H1 (cell line): Measurements from ENCODE around the gene WNT7A. TPM values are rescaled to one million over a fixed set of nuclear protein-coding genes. Genes with fewer than 3 reads are reported as not detected.

Experiments used
- BRCA1 ChIP-seq: IDR thresholded peaks from 2 replicates; pipeline ENCODE4 v1.6.1; 2012; ENCODE audit warnings: low read depth, low read length, improper control_type of control experiment
- KDM4A ChIP-seq: IDR thresholded peaks from one replicate; pipeline ENCODE4 v1.7.1; 2012; ENCODE audit warnings: low read depth, mild to moderate bottlenecking, moderate library complexity, low read length, inconsistent platforms; ENCODE audit not compliant: severe bottlenecking
- NRF1 ChIP-seq: IDR thresholded peaks from 2 replicates; pipeline ENCODE4 v1.6.1; 2011; ENCODE audit warnings: mild to moderate bottlenecking, low read depth, low read length, improper control_type of control experiment
- RXRA ChIP-seq: IDR thresholded peaks from 2 replicates; pipeline ENCODE4 v1.6.1; 2011; ENCODE audit warnings: low read depth, mild to moderate bottlenecking, low read length, moderate library complexity; ENCODE audit not compliant: insufficient read depth
- polyA plus RNA-seq, 7 experiments: library from polyadenylated mRNA; depleted of rRNA in 3 of 7; stranded (reverse) in 5 of 7; unstranded in 2 of 7; fragments of >200 nt in 5 of 7; fragments of 200-250 nt in 2 of 7; gene quantifications; 1 replicate in 5 of 7; 2 replicates in 1 of 7; 4 replicates in 1 of 7; pipeline versions ENCODE4 v1.2.1 to v1.2.3, GENCODE V29; 2011 to 2013; ENCODE audit warnings: missing spikeins in 2 of 7, mixed read lengths in 2 of 7
- total RNA-seq: library from RNA; stranded (reverse); fragmentation: NEBNext Ultra II Directional; extraction: Animal tissue kit (Norgen Biotek cat#: 25700); gene quantifications from 2 replicates; pipeline ENCODE4 v1.2.1, GENCODE V29; 2021
- TF ChIP-seq, protein P1 (sequence below), 3 experiments: IDR thresholded peaks; 1 replicate in 2 of 3; 2 replicates in 1 of 3; pipeline versions ENCODE4 v1.5.1 to v1.6.1; 2011; ENCODE audit warnings: low read length in 3 of 3, mild to moderate bottlenecking in 3 of 3, inconsistent platforms in 2 of 3, low read depth in 1 of 3, moderate library complexity in 1 of 3; ENCODE audit not compliant: insufficient read depth in 1 of 3; ENCODE audit errors: control extremely low read depth in 1 of 3
- TF ChIP-seq, protein P2 (sequence below): fragments of 300-600 bp; sonication (generic); IDR thresholded peaks from 2 replicates; pipeline ENCODE4 v1.7.1; 2012; ENCODE audit warnings: low read length, moderate library complexity, mild to moderate bottlenecking, inconsistent platforms; ENCODE audit not compliant: insufficient replicate concordance

WNT7A gene
- total and polyA plus RNA-seq, 2 of the 8 experiments (the other 6 are each of a cell fraction or from before 2014, with no cell fraction given), result 0.02 TPM; not detected in 1

DNA sequence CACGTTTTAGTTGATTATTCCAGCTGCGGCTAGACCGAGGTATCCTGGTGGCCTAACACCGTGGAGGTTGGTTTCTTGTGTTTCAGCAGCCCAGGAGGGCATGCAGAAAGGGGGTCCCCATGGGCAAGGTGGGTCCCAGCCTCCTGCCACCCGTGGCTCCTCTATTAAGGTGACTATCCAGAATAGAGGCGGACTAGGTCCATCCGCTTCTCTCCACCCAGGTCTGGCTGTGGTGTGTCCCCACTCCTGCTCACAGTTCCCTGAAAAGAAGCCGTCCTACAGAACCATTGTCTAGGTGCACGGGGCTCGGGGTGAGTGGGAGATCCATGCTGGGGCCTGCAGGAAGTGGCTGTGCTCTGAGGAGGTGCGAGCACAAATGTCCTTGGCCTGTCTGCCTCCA is 81.5 kb downstream of the WNT7A start (continued):
- TF ChIP-seq, protein P1, sequence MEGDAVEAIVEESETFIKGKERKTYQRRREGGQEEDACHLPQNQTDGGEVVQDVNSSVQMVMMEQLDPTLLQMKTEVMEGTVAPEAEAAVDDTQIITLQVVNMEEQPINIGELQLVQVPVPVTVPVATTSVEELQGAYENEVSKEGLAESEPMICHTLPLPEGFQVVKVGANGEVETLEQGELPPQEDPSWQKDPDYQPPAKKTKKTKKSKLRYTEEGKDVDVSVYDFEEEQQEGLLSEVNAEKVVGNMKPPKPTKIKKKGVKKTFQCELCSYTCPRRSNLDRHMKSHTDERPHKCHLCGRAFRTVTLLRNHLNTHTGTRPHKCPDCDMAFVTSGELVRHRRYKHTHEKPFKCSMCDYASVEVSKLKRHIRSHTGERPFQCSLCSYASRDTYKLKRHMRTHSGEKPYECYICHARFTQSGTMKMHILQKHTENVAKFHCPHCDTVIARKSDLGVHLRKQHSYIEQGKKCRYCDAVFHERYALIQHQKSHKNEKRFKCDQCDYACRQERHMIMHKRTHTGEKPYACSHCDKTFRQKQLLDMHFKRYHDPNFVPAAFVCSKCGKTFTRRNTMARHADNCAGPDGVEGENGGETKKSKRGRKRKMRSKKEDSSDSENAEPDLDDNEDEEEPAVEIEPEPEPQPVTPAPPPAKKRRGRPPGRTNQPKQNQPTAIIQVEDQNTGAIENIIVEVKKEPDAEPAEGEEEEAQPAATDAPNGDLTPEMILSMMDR (IDR thresholded peaks at IDR 0.05; ENCODE audit: control extremely low read depth in 1 of 3, insufficient read depth in 1 of 3, low read depth in 1 of 3, low read length in 3 of 3), result no peak
- TF ChIP-seq KDM4A (no peak), BRCA1 (no peak), NRF1 (no peak), RXRA (no peak)
- TF ChIP-seq, protein P2, sequence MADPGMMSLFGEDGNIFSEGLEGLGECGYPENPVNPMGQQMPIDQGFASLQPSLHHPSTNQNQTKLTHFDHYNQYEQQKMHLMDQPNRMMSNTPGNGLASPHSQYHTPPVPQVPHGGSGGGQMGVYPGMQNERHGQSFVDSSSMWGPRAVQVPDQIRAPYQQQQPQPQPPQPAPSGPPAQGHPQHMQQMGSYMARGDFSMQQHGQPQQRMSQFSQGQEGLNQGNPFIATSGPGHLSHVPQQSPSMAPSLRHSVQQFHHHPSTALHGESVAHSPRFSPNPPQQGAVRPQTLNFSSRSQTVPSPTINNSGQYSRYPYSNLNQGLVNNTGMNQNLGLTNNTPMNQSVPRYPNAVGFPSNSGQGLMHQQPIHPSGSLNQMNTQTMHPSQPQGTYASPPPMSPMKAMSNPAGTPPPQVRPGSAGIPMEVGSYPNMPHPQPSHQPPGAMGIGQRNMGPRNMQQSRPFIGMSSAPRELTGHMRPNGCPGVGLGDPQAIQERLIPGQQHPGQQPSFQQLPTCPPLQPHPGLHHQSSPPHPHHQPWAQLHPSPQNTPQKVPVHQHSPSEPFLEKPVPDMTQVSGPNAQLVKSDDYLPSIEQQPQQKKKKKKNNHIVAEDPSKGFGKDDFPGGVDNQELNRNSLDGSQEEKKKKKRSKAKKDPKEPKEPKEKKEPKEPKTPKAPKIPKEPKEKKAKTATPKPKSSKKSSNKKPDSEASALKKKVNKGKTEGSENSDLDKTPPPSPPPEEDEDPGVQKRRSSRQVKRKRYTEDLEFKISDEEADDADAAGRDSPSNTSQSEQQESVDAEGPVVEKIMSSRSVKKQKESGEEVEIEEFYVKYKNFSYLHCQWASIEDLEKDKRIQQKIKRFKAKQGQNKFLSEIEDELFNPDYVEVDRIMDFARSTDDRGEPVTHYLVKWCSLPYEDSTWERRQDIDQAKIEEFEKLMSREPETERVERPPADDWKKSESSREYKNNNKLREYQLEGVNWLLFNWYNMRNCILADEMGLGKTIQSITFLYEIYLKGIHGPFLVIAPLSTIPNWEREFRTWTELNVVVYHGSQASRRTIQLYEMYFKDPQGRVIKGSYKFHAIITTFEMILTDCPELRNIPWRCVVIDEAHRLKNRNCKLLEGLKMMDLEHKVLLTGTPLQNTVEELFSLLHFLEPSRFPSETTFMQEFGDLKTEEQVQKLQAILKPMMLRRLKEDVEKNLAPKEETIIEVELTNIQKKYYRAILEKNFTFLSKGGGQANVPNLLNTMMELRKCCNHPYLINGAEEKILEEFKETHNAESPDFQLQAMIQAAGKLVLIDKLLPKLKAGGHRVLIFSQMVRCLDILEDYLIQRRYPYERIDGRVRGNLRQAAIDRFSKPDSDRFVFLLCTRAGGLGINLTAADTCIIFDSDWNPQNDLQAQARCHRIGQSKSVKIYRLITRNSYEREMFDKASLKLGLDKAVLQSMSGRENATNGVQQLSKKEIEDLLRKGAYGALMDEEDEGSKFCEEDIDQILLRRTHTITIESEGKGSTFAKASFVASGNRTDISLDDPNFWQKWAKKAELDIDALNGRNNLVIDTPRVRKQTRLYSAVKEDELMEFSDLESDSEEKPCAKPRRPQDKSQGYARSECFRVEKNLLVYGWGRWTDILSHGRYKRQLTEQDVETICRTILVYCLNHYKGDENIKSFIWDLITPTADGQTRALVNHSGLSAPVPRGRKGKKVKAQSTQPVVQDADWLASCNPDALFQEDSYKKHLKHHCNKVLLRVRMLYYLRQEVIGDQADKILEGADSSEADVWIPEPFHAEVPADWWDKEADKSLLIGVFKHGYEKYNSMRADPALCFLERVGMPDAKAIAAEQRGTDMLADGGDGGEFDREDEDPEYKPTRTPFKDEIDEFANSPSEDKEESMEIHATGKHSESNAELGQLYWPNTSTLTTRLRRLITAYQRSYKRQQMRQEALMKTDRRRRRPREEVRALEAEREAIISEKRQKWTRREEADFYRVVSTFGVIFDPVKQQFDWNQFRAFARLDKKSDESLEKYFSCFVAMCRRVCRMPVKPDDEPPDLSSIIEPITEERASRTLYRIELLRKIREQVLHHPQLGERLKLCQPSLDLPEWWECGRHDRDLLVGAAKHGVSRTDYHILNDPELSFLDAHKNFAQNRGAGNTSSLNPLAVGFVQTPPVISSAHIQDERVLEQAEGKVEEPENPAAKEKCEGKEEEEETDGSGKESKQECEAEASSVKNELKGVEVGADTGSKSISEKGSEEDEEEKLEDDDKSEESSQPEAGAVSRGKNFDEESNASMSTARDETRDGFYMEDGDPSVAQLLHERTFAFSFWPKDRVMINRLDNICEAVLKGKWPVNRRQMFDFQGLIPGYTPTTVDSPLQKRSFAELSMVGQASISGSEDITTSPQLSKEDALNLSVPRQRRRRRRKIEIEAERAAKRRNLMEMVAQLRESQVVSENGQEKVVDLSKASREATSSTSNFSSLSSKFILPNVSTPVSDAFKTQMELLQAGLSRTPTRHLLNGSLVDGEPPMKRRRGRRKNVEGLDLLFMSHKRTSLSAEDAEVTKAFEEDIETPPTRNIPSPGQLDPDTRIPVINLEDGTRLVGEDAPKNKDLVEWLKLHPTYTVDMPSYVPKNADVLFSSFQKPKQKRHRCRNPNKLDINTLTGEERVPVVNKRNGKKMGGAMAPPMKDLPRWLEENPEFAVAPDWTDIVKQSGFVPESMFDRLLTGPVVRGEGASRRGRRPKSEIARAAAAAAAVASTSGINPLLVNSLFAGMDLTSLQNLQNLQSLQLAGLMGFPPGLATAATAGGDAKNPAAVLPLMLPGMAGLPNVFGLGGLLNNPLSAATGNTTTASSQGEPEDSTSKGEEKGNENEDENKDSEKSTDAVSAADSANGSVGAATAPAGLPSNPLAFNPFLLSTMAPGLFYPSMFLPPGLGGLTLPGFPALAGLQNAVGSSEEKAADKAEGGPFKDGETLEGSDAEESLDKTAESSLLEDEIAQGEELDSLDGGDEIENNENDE, result no peak
